SU-DHL-6 (cell line): ENCODE data around the gene XYLT1.

Source experiments
- H2AFZ ChIP-seq: fragments of 200-600 bp; sonication (generic); 2 replicates; pipeline ENCODE4 v1.6.1; 2014; ENCODE audit warnings: low read depth, mild to moderate bottlenecking, moderate library complexity, mixed read lengths, antibody characterized with exemption, low read length; ENCODE audit not compliant: severe bottlenecking
- H3F3A ChIP-seq: fragments of 200-600 bp; shearing (Covaris generic); 2 replicates; pipeline ENCODE4 v1.6.0; 2016; ENCODE audit warnings: antibody characterized with exemption, mild to moderate bottlenecking; ENCODE audit not compliant: insufficient read depth
- H3K27ac ChIP-seq: fragments of 200-600 bp; sonication (generic); 2 replicates; pipeline ENCODE4 v1.5.1; 2016; ENCODE audit warnings: low read depth, mild to moderate bottlenecking, low read length, moderate library complexity, mixed read lengths
- H3K27me3 ChIP-seq: fragments of 200-600 bp; sonication (generic), shearing (Covaris generic); 2 replicates; pipeline ENCODE4 v1.6.0; 2014; ENCODE audit warnings: mild to moderate bottlenecking, low read length
- H3K36me3 ChIP-seq: fragments of 200-600 bp; sonication (generic); 2 replicates; pipeline ENCODE4 v1.6.1; 2014; ENCODE audit warnings: mild to moderate bottlenecking, low read length, mixed read lengths
- H3K4me2 ChIP-seq: fragments of 300-600, 200-600 bp; shearing (Covaris generic), sonication (generic); 2 replicates; pipeline ENCODE4 v1.6.0; 2014; ENCODE audit warnings: low read length, low read depth, mild to moderate bottlenecking; ENCODE audit not compliant: poor library complexity, severe bottlenecking
- H3K4me3 ChIP-seq: fragments of 200-600 bp; sonication (generic); 2 replicates; pipeline ENCODE4 v1.5.1; 2014; ENCODE audit warnings: antibody characterized with exemption, low read length, mild to moderate bottlenecking, mixed read lengths; ENCODE audit not compliant: insufficient read depth, poor library complexity, severe bottlenecking
- H3K79me2 ChIP-seq: fragments of 200-600 bp; sonication (generic); 2 replicates; pipeline ENCODE4 v1.6.1; 2014; ENCODE audit warnings: mild to moderate bottlenecking, low read length, moderate library complexity; ENCODE audit not compliant: insufficient read depth
- H3K9ac ChIP-seq: fragments of 200-600 bp; sonication (generic); 2 replicates; pipeline ENCODE4 v1.7.0; 2014; ENCODE audit warnings: mild to moderate bottlenecking, low read length
- H3K9me2 ChIP-seq: fragments of 200-600 bp; sonication (generic); replicated peaks from 2 replicates; pipeline ENCODE4 v1.6.1; 2014; ENCODE audit warnings: low read length; ENCODE audit not compliant: insufficient read depth
- H3K9me3 ChIP-seq: fragments of 200-600 bp; sonication (generic); 2 replicates; pipeline ENCODE4 v1.6.1; 2014; ENCODE audit warnings: low read length, mixed read lengths; ENCODE audit not compliant: insufficient read depth
- H4K20me1 ChIP-seq: fragments of 200-600 bp; sonication (generic); 2 replicates; pipeline ENCODE4 v1.6.1; 2014; ENCODE audit warnings: low read depth, mild to moderate bottlenecking, antibody characterized with exemption, low read length, moderate library complexity, mixed read lengths
- CTCF ChIP-seq: fragments of 200-600 bp; sonication (generic); IDR thresholded peaks from one replicate; pipeline ENCODE4 v1.5.1; 2017; ENCODE audit warnings: antibody characterized with exemption, mild to moderate bottlenecking, low read length, moderate library complexity; ENCODE audit not compliant: insufficient read depth, poor library complexity, severe bottlenecking
- EZH2phosphoT487 ChIP-seq: fragments of 200-600 bp; sonication (generic), shearing (Covaris generic); conservative IDR thresholded peaks from 2 replicates; pipeline ENCODE4 v1.6.1; 2018; ENCODE audit warnings: mild to moderate bottlenecking, antibody characterized with exemption, low read length, moderate library complexity, mixed read lengths

XYLT1 gene

GRCh38 chr16:17293813-17294558 is 176.8 kb downstream of the XYLT1 start:
- peaks cover 4% of the 10 kb centered on the region; the same call in 1 of the 2 replicates for H4K20me1 ChIP-seq

GRCh38 chr16:17291289-17291688 is 179.5 kb downstream of the XYLT1 start:
- Histone ChIP-seq H3F3A (no peaks in the 10 kb centered on the region), H3K79me2 (no peaks in the 10 kb centered on the region), H4K20me1 (peaks cover 4% of the 10 kb centered on the region; the same call in 1 of the 2 replicates)

More at GRCh38 chr16:17293813-17294558, 176.8 kb downstream of the XYLT1 start:
- no peaks in the 10 kb centered on the region for H3K27me3 ChIP-seq
- H3K9me3 ChIP-seq: no peaks in the 10 kb centered on the region
- no peaks in the 10 kb centered on the region for H3K36me3 ChIP-seq
- H3K4me3 ChIP-seq: no peak overlapping the region
- no peak overlapping the region for H2AFZ ChIP-seq
- no peaks in the 10 kb centered on the region for H3K9me2 ChIP-seq
- peaks cover under 1% of the 10 kb centered on the region; the same call in 1 of the 2 replicates for H3K79me2 ChIP-seq
- H3K9ac ChIP-seq: no peak overlapping the region
- no peaks in the 10 kb centered on the region for H3F3A ChIP-seq
- no peak overlapping the region for H3K4me2 ChIP-seq
- no peak for TF ChIP-seq CTCF
- no peak for TF ChIP-seq EZH2phosphoT487
- no peak overlapping the region for H3K27ac ChIP-seq

GRCh38 chr16:17289674-17290635 is 180.8 kb downstream of the XYLT1 start:
- H3K27ac ChIP-seq: no peak overlapping the region
- H3K27me3 ChIP-seq: no peaks in the 10 kb centered on the region
- H3K79me2 ChIP-seq: no peaks in the 10 kb centered on the region
- H3K4me3 ChIP-seq: no peak overlapping the region
- H4K20me1 ChIP-seq: peaks cover 4% of the 10 kb centered on the region; the same call in 1 of the 2 replicates
- TF ChIP-seq CTCF (no peak), EZH2phosphoT487 (no peak)
- no peaks in the 10 kb centered on the region for H3K9me3 ChIP-seq
- H3F3A ChIP-seq: no peaks in the 10 kb centered on the region
- H3K4me2 ChIP-seq: no peak overlapping the region
- H2AFZ ChIP-seq: no peak overlapping the region
- no peaks in the 10 kb centered on the region for H3K9me2 ChIP-seq
- no peak overlapping the region for H3K9ac ChIP-seq
- no peaks in the 10 kb centered on the region for H3K36me3 ChIP-seq

More at GRCh38 chr16:17291289-17291688, 179.5 kb downstream of the XYLT1 start:
- Histone ChIP-seq H2AFZ (no peak overlapping the region), H3K27ac (no peak overlapping the region), H3K9me3 (no peaks in the 10 kb centered on the region), H3K4me2 (no peak overlapping the region), H3K27me3 (no peaks in the 10 kb centered on the region), H3K9ac (no peak overlapping the region), H3K36me3 (no peaks in the 10 kb centered on the region), H3K9me2 (no peaks in the 10 kb centered on the region), H3K4me3 (no peak overlapping the region)
- TF ChIP-seq EZH2phosphoT487 (no peak), CTCF (no peak)
